OCI-LY7 (cell line): ENCODE measurements around the gene WDR90. TPM values are rescaled to one million over a fixed set of nuclear protein-coding genes. Genes with fewer than 3 reads are reported as not detected.

Experiments
- BruUV-seq: library from RNA; stranded (reverse); fragments of 400-500 nt; replicated peaks from 2 replicates; lab custom pipeline; 2021; lab: Mats Ljungman, UMichigan
- CTCF ChIA-PET: fragments of 300-600 bp; sonication (Branson Sonifier 250); formaldehyde crosslinking; loops from one replicate; lab custom pipeline; 2022; ENCODE audit warnings: antibody characterized with exemption; ENCODE audit not compliant: unreplicated experiment; lab: Charles Lee
- POLR2A ChIA-PET: fragments of 300-600 bp; sonication (Branson Sonifier 250); formaldehyde crosslinking; loops from one replicate; lab custom pipeline; 2022; ENCODE audit warnings: antibody characterized with exemption; lab: Charles Lee
- DNase-seq: peaks from one replicate; pipeline ENCODE4 v3.0.0-alpha.2; 2015; ENCODE audit warnings: low spot score
- H2AFZ ChIP-seq: fragments of 200-600 bp; sonication (generic), shearing (Covaris generic); 2 replicates; pipeline ENCODE4 v1.6.1; 2014; ENCODE audit warnings: mild to moderate bottlenecking, antibody characterized with exemption, low read length, moderate library complexity
- H3K27ac ChIP-seq: fragments of 200-600 bp; sonication (generic); 2 replicates; pipeline ENCODE4 v1.5.1; 2014; ENCODE audit warnings: mixed run types, low read depth, mild to moderate bottlenecking, moderate library complexity, low read length, inconsistent platforms; ENCODE audit not compliant: poor library complexity, severe bottlenecking
- H3K36me3 ChIP-seq: fragments of 200-600 bp; sonication (generic); 2 replicates; pipeline ENCODE4 v1.6.1; 2014; ENCODE audit warnings: mild to moderate bottlenecking, antibody characterized with exemption, low read length, moderate library complexity, mixed read lengths; ENCODE audit not compliant: insufficient read depth
- H3K4me1 ChIP-seq: fragments of 200-600 bp; sonication (generic); 2 replicates; pipeline ENCODE4 v1.5.1; 2014; ENCODE audit warnings: mild to moderate bottlenecking, low read length; ENCODE audit not compliant: insufficient read depth, poor library complexity, severe bottlenecking
- H3K4me2 ChIP-seq: fragments of 200-600 bp; sonication (generic); 2 replicates; pipeline ENCODE4 v1.6.1; 2014; ENCODE audit warnings: mild to moderate bottlenecking, low read length
- H3K4me3 ChIP-seq: fragments of 200-600 bp; sonication (generic); 2 replicates; pipeline ENCODE4 v1.5.1; 2014; ENCODE audit warnings: mild to moderate bottlenecking, low read depth, low read length; ENCODE audit not compliant: poor library complexity, severe bottlenecking
- H3K79me2 ChIP-seq: fragments of 200-600 bp; sonication (generic); 2 replicates; pipeline ENCODE4 v1.6.1; 2016; ENCODE audit warnings: low read depth, mild to moderate bottlenecking, low read length, moderate library complexity, mixed read lengths; ENCODE audit not compliant: insufficient read depth
- H3K9me2 ChIP-seq: fragments of 200-600 bp; sonication (generic); 2 replicates; pipeline ENCODE4 v1.6.1; 2016; ENCODE audit warnings: mild to moderate bottlenecking, low read length, mixed read lengths; ENCODE audit not compliant: insufficient read depth
- H3K9me3 ChIP-seq: fragments of 200-600 bp; sonication (generic); 2 replicates; pipeline ENCODE4 v1.6.1; 2014; ENCODE audit warnings: mild to moderate bottlenecking, mixed run types, low read length, mixed read lengths
- H4K20me1 ChIP-seq: fragments of 200-600 bp; sonication (generic); 2 replicates; pipeline ENCODE4 v1.6.1; 2014; ENCODE audit warnings: mild to moderate bottlenecking, antibody characterized with exemption, low read length, moderate library complexity, mixed read lengths; ENCODE audit not compliant: insufficient read depth
- EZH2phosphoT487 ChIP-seq: fragments of 200-600 bp; sonication (generic); IDR thresholded peaks from 2 replicates; pipeline ENCODE4 v1.6.1; 2018; ENCODE audit warnings: low read depth, borderline replicate concordance, mild to moderate bottlenecking, mixed run types, antibody characterized with exemption, low read length, moderate library complexity, mixed read lengths
- intact Hi-C: fragments of 100-400 bp; cut with micrococcal nuclease; formaldehyde crosslinking; loops from one replicate; pipeline ENCODE4 v1.10.0; 2022; ENCODE audit not compliant: unreplicated experiment
- total RNA-seq, 2 experiments: library from RNA; depleted of rRNA in 1 of 2; stranded (reverse); fragments of >200 nt in 1 of 2; shearing (Covaris generic) in 1 of 2; gene quantifications; 2 replicates each; pipeline ENCODE4 v1.2.3, GENCODE V29; 2014 to 2022
- TF ChIP-seq, protein P1 (sequence below): fragments of 200-600 bp; sonication (generic); conservative IDR thresholded peaks from 2 replicates; pipeline ENCODE4 v1.5.1; 2014; ENCODE audit warnings: mild to moderate bottlenecking, antibody characterized with exemption, low read length, moderate library complexity, mixed read lengths

Gene WDR90
- total RNA-seq, 2 experiments from 2014 or later: 110 to 153 TPM

GRCh38 chr16:625117-625976 lies 23.8 kb upstream of the WDR90 start:
- H3K27ac ChIP-seq: no peak overlapping the region
- H3K9me2 ChIP-seq: no peaks in the 10 kb centered on the region
- ChIA-PET POLR2A (no interaction called here), CTCF (no interaction called here)
- H4K20me1 ChIP-seq: no peaks in the 10 kb centered on the region
- TF ChIP-seq, protein P1, sequence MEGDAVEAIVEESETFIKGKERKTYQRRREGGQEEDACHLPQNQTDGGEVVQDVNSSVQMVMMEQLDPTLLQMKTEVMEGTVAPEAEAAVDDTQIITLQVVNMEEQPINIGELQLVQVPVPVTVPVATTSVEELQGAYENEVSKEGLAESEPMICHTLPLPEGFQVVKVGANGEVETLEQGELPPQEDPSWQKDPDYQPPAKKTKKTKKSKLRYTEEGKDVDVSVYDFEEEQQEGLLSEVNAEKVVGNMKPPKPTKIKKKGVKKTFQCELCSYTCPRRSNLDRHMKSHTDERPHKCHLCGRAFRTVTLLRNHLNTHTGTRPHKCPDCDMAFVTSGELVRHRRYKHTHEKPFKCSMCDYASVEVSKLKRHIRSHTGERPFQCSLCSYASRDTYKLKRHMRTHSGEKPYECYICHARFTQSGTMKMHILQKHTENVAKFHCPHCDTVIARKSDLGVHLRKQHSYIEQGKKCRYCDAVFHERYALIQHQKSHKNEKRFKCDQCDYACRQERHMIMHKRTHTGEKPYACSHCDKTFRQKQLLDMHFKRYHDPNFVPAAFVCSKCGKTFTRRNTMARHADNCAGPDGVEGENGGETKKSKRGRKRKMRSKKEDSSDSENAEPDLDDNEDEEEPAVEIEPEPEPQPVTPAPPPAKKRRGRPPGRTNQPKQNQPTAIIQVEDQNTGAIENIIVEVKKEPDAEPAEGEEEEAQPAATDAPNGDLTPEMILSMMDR: no peak
- no peak for TF ChIP-seq EZH2phosphoT487
- no peaks in the 10 kb centered on the region for H3K9me3 ChIP-seq
- no peaks in the 10 kb centered on the region for H3K36me3 ChIP-seq
- no peak for DNase-seq
- no peaks in the 10 kb centered on the region for H3K79me2 ChIP-seq
- H3K4me1 ChIP-seq: no peaks in the 10 kb centered on the region
- H3K4me3 ChIP-seq: no peak overlapping the region
- intact Hi-C loops: no loop called here
- H2AFZ ChIP-seq: no peak overlapping the region
- no TSS peak for BruUV-seq
- H3K4me2 ChIP-seq: no peak overlapping the region

DNA sequence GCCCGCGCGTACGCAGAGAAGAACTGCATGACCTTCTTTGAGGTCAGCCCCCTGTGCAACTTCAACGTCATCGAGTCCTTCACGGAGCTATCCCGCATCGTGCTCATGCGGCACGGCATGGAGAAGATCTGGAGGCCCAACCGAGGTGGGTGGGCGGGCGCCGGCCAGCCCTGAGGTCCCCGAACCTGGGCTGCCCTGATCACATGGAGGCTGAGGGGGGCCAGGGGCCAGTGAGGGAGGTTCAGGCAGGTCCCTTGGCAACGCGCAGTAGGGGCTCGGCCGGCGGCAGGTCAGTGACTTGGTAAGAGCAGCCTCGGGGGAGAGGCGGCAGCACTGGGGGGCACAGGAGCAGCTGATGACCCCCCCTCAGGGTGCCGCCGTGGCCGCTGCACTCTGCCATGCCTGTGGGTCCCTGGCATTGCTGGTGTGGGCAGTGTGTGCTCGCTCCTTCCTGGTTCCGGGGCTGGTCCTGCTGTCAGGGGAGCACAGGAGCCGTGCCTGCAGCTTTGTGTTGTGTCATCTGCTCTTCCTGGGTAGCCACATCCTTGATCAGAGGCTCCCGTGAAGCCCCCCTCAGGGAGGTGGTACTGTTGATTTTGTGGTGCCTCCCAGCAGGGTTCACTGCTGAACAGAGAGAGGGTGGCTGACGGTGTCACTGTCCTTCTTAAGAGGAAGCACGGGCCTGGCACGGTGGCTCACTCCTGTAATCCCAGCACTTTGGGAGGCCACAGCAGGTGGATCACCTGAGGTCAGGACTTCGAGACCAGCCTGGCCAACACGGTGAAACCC lies 23.0 kb upstream of the WDR90 start:
- intact Hi-C loops: no loop called here
- H2AFZ ChIP-seq: no peak overlapping the region
- no peak overlapping the region for H3K27ac ChIP-seq
- H4K20me1 ChIP-seq: no peaks in the 10 kb centered on the region
- no peak overlapping the region for H3K4me3 ChIP-seq
- no peaks in the 10 kb centered on the region for H3K4me1 ChIP-seq
- no peaks in the 10 kb centered on the region for H3K36me3 ChIP-seq
- TF ChIP-seq, protein P1: no peak
- no peak for TF ChIP-seq EZH2phosphoT487
- no peak overlapping the region for H3K4me2 ChIP-seq
- BruUV-seq: no TSS peak
- ChIA-PET CTCF (no interaction called here), POLR2A (no interaction called here)
- H3K79me2 ChIP-seq: no peaks in the 10 kb centered on the region
- DNase-seq: no peak
- no peaks in the 10 kb centered on the region for H3K9me2 ChIP-seq
- no peaks in the 10 kb centered on the region for H3K9me3 ChIP-seq
